ENCODE data around the gene CHAMP1.

Gene CHAMP1

DNA sequence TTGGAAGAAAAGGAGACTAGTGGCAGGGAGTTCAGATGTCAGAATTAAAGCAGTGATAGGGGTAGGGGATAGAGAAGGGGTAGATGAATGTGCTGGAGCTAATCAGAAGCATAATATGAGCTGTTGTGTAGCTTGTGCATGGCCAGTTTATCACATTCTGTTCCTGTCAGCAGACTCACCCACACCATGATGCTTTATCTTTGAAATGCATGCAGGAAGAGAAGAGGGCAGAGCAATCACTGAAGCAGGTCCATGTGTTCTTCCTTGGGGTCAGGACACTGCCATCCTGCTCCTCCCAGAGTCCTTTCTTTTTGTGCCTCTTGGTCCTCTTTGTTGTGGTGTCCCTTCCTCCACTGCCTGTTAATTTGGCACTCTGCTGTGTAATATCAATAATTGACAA lies 5.8 kb downstream of the CHAMP1 start:
- TF ChIP-seq, protein P1, sequence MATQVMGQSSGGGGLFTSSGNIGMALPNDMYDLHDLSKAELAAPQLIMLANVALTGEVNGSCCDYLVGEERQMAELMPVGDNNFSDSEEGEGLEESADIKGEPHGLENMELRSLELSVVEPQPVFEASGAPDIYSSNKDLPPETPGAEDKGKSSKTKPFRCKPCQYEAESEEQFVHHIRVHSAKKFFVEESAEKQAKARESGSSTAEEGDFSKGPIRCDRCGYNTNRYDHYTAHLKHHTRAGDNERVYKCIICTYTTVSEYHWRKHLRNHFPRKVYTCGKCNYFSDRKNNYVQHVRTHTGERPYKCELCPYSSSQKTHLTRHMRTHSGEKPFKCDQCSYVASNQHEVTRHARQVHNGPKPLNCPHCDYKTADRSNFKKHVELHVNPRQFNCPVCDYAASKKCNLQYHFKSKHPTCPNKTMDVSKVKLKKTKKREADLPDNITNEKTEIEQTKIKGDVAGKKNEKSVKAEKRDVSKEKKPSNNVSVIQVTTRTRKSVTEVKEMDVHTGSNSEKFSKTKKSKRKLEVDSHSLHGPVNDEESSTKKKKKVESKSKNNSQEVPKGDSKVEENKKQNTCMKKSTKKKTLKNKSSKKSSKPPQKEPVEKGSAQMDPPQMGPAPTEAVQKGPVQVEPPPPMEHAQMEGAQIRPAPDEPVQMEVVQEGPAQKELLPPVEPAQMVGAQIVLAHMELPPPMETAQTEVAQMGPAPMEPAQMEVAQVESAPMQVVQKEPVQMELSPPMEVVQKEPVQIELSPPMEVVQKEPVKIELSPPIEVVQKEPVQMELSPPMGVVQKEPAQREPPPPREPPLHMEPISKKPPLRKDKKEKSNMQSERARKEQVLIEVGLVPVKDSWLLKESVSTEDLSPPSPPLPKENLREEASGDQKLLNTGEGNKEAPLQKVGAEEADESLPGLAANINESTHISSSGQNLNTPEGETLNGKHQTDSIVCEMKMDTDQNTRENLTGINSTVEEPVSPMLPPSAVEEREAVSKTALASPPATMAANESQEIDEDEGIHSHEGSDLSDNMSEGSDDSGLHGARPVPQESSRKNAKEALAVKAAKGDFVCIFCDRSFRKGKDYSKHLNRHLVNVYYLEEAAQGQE (IDR thresholded peaks at IDR 0.05; ENCODE audit: insufficient read depth in 1 of 2, low read depth in 2 of 2, low read length in 2 of 2) = no peak
- TF ChIP-seq POLR2AphosphoS5 (IDR thresholded peaks at IDR 0.05; ENCODE audit: low read depth, low read length) (no peak), SIN3A (IDR thresholded peaks at IDR 0.05; ENCODE audit: borderline replicate concordance, insufficient read depth, low read length) (no peak), FOXP2 (optimal IDR thresholded peaks at IDR 0.05; ENCODE audit: borderline replicate concordance, extremely low read depth, extremely low read length, insufficient read depth) (no peak), TAF1 (IDR thresholded peaks at IDR 0.05; ENCODE audit: borderline replicate concordance, insufficient read depth, low read length) (no peak)

DNA sequence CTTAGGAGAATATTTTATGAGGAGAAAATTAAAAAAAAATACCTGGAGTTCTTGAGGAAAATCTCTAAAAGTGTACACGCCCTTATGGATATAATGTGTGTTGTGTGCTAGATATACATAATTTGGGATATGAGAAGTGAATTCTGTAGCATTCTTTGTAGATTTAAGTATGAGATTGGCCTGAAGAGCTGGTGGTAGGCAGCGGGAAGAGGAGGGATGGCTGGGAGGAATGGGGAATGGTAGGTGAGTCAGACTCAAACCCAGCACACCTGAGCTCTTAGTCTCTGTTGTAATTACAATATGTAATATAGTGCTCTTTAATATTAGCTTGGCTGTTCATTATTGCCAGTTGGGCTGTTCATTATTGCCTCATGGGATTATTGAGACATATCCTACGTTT lies 7.0 kb downstream of the CHAMP1 start:
- TF ChIP-seq TAF1 (IDR thresholded peaks at IDR 0.05; ENCODE audit: borderline replicate concordance, insufficient read depth, low read length) = no peak

DNA sequence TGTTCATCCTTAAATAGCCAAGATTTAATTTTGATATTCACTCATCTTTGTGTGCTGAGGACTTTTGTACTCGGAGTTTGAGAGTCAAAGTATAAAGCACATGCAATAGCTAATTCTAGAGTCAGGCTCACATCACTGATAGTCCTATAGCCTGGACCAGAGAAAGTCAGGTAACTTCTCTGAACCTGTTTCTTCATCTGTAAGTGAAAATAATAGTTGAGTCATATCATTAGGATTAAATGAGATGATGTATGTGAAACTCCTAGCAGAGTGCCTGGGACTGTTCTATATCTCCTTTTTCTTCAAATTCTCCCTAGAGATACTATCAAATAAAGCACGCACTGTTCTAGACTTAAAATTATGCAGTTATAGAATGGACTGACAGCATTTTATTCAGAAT lies 9.0 kb downstream of the CHAMP1 start:
- TF ChIP-seq, protein P1 (IDR thresholded peaks at IDR 0.05; ENCODE audit: insufficient read depth in 1 of 2, low read depth in 2 of 2, low read length in 2 of 2) = no peak
- TF ChIP-seq TAF1 (IDR thresholded peaks at IDR 0.05; ENCODE audit: borderline replicate concordance, insufficient read depth, low read length) (no peak), SIN3A (IDR thresholded peaks at IDR 0.05; ENCODE audit: borderline replicate concordance, insufficient read depth, low read length) (no peak), FOXP2 (optimal IDR thresholded peaks at IDR 0.05; ENCODE audit: borderline replicate concordance, extremely low read depth, extremely low read length, insufficient read depth) (no peak), POLR2AphosphoS5 (IDR thresholded peaks at IDR 0.05; ENCODE audit: low read depth, low read length) (no peak)

DNA sequence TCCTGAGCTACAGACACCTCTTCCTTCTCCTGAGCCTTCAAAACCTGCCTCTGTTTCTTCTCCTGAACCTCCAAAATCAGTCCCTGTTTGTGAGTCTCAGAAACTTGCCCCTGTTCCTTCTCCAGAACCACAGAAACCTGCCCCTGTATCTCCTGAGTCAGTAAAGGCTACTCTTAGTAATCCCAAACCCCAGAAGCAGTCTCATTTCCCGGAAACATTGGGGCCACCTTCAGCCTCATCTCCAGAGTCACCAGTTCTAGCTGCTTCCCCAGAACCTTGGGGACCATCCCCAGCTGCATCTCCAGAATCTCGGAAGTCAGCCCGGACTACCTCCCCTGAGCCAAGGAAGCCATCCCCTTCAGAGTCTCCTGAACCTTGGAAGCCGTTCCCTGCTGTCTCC lies 10.0 kb downstream of the CHAMP1 start:
- TF ChIP-seq POLR2AphosphoS5 (IDR thresholded peaks at IDR 0.05; ENCODE audit: low read depth, low read length) (no peak), TAF1 (IDR thresholded peaks at IDR 0.05; ENCODE audit: borderline replicate concordance, insufficient read depth, low read length) (no peak), SIN3A (IDR thresholded peaks at IDR 0.05; ENCODE audit: borderline replicate concordance, insufficient read depth, low read length) (no peak), FOXP2 (optimal IDR thresholded peaks at IDR 0.05; ENCODE audit: borderline replicate concordance, extremely low read depth, extremely low read length, insufficient read depth) (no peak)
- TF ChIP-seq, protein P1 (IDR thresholded peaks at IDR 0.05; ENCODE audit: insufficient read depth in 1 of 2, low read depth in 2 of 2, low read length in 2 of 2) = no peak

DNA sequence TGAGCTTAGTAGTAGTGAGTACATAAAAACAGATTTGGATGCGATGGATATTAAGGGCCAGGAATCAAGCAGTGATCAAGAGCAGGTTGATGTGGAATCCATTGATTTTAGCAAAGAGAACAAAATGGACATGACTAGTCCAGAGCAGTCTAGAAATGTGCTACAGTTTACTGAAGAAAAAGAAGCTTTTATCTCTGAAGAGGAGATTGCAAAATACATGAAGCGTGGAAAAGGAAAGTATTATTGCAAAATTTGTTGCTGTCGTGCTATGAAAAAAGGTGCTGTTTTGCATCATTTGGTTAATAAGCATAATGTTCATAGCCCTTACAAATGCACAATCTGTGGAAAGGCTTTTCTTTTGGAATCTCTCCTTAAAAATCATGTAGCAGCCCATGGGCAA lies 11.4 kb downstream of the CHAMP1 start:
- TF ChIP-seq POLR2AphosphoS5 (IDR thresholded peaks at IDR 0.05; ENCODE audit: low read depth, low read length) (no peak), TAF1 (IDR thresholded peaks at IDR 0.05; ENCODE audit: borderline replicate concordance, insufficient read depth, low read length) (no peak)

DNA sequence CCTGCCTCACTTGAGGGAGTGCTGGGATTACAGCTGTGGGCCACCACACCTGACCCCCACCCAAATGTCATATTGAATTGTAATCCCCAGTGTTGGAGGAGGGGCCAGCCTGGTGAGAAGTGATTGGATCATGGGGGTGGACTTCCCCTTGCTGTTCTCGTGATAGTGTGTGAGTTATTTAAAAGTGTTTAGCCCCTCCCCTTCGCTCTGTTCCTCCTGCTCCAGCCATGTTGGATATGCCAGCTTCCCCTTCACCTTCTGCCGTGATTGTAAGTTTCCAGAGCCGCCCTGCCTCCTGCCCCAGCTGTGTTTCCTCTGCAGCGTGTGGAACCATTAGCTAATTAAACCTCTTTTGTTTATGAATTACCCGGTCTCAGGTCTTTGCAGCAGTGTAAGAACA lies 13.7 kb downstream of the CHAMP1 start:
- TF ChIP-seq TAF1 (IDR thresholded peaks at IDR 0.05; ENCODE audit: borderline replicate concordance, insufficient read depth, low read length) = no peak
- TF ChIP-seq, protein P1 (IDR thresholded peaks at IDR 0.05; ENCODE audit: insufficient read depth in 1 of 2, low read depth in 2 of 2, low read length in 2 of 2) = no peak
- TF ChIP-seq POLR2AphosphoS5 (IDR thresholded peaks at IDR 0.05; ENCODE audit: low read depth, low read length) = no peak
- TF ChIP-seq FOXP2 (optimal IDR thresholded peaks at IDR 0.05; ENCODE audit: borderline replicate concordance, extremely low read depth, extremely low read length, insufficient read depth) = no peak
- TF ChIP-seq SIN3A (IDR thresholded peaks at IDR 0.05; ENCODE audit: borderline replicate concordance, insufficient read depth, low read length) = no peak
